Activated CD4-positive, alpha-beta T cell treated with anti-CD3 and anti-CD28 coated beads for 36 hours (primary cell): Measurements from ENCODE around the gene SUSD3. TPM values are rescaled to one million over a fixed set of nuclear protein-coding genes. Genes with fewer than 3 reads are reported as not detected.

Source experiments
- ATAC-seq: fragments of 200-7000 bp; cut with Tn5 transposase; one replicate; pipeline ENCODE4 v1.10.0; 2021; ENCODE audit warnings: mild to moderate bottlenecking, moderate library complexity
- CTCF ChIA-PET: fragments of 350-600 bp; sonication (Branson Sonifier 250); formaldehyde crosslinking; loops from one replicate; lab custom pipeline; 2021; ENCODE audit warnings: antibody characterized with exemption; lab: Charles Lee
- POLR2A ChIA-PET: fragments of 350-600 bp; sonication (Branson Sonifier 250); formaldehyde crosslinking; loops from one replicate; lab custom pipeline; 2021; ENCODE audit warnings: antibody characterized with exemption, inconsistent platforms; lab: Charles Lee
- DNase-seq: peaks from one replicate; pipeline ENCODE4 v3.0.0-alpha.2; 2020
- H3K27ac Mint-ChIP-seq: one replicate; pipeline ENCODE4 v1.8.0; 2021; ENCODE audit warnings: mixed read lengths
- H3K27me3 Mint-ChIP-seq: one replicate; pipeline ENCODE4 v1.8.0; 2021; ENCODE audit warnings: mixed read lengths
- H3K36me3 Mint-ChIP-seq: one replicate; pipeline ENCODE4 v1.8.0; 2021; ENCODE audit warnings: low read depth, mixed read lengths
- H3K4me1 Mint-ChIP-seq: one replicate; pipeline ENCODE4 v1.8.0; 2021; ENCODE audit warnings: mixed read lengths
- H3K4me3 Mint-ChIP-seq: one replicate; pipeline ENCODE4 v1.8.0; 2021; ENCODE audit warnings: mild to moderate bottlenecking, moderate library complexity, mixed read lengths
- H3K9me3 Mint-ChIP-seq: one replicate; pipeline ENCODE4 v1.8.0; 2021; ENCODE audit warnings: low read depth, mixed read lengths
- intact Hi-C, 2 experiments: fragments of 100-400 bp; cut with DNase I in 1 of 2; cut with micrococcal nuclease in 1 of 2; formaldehyde crosslinking; loops; one replicate each; pipeline versions ENCODE4 v1.14.2 to v1.15.1; 2022 to 2024; cut with DNase I, micrococcal nuclease
- total RNA-seq, 2 experiments: library from RNA; stranded (reverse); gene quantifications; one replicate each; pipeline ENCODE4 v1.2.3, GENCODE V29; 2021

The SUSD3 gene
- total RNA-seq, 2 experiments from 2014 or later: 51.4 to 57.9 TPM

- CTCF ChIA-PET: interaction anchor here (0.6 to 2.1 kb wide), 8 partner anchors 23 to 501 kb away, joined by 3 to 9 read pairs (median 3); no protein-coding TSS in a partner anchor
- ATAC-seq: peak; percentile 90
- POLR2A ChIA-PET: interaction anchor here (0.6 to 1.5 kb wide), 13 partner anchors 10 to 1204 kb away, joined by 3 to 10 read pairs (median 4); partner anchors contain the start of gene CARD19
- H3K27ac Mint-ChIP-seq: peak overlapping the region; percentile 98
- peaks cover 94% of the 10 kb centered on the region for H3K4me1 Mint-ChIP-seq
- DNase-seq: peak; percentile 96
- no peaks in the 10 kb centered on the region for H3K27me3 Mint-ChIP-seq
- peak overlapping the region; percentile 76 for H3K4me3 Mint-ChIP-seq
- H3K9me3 Mint-ChIP-seq: peaks cover 4% of the 10 kb centered on the region
- intact Hi-C loops: loop anchor here (1.0 to 5.0 kb wide), 8 partner anchors 18 to 503 kb away; partner anchors contain the start of genes FAM120AOS (in 1 of the 2) and NINJ1 (in 1 of the 2)
- H3K36me3 Mint-ChIP-seq: peaks cover 51% of the 10 kb centered on the region
Observed at GRCh38 chr9:93064392-93065134, 6.1 kb downstream of the SUSD3 start.

GRCh38 chr9:93065135-93065720, 6.7 kb downstream of the SUSD3 start:
- DNase-seq (no peak), ATAC-seq (no peak)
- Mint-ChIP-seq H3K36me3 (peaks cover 49% of the 10 kb centered on the region), H3K27ac (peak overlapping the region; percentile 98), H3K9me3 (peaks cover 4% of the 10 kb centered on the region), H3K4me3 (peak overlapping the region; percentile 76), H3K4me1 (peaks cover 91% of the 10 kb centered on the region), H3K27me3 (no peaks in the 10 kb centered on the region)
- intact Hi-C loops: loop anchor here in 1 of 2 experiments (2.0 kb wide), 2 partner anchors 18 to 388 kb away; partner anchors contain the start of gene FAM120AOS
- POLR2A ChIA-PET: interaction anchor here (0.6 to 1.5 kb wide), 7 partner anchors 10 to 810 kb away, joined by 3 to 10 read pairs (median 5); partner anchors contain the start of gene CARD19
- CTCF ChIA-PET: interaction anchor here (0.6 to 2.1 kb wide), 8 partner anchors 23 to 62 kb away, joined by 3 to 9 read pairs (median 4); no protein-coding TSS in a partner anchor

GRCh38 chr9:93066978-93067603, 8.6 kb downstream of the SUSD3 start:
- intact Hi-C loops: no loop called here
- peaks cover 4% of the 10 kb centered on the region for H3K9me3 Mint-ChIP-seq
- ATAC-seq (no peak), DNase-seq (no peak)
- ChIA-PET POLR2A (no interaction called here), CTCF (interaction anchor here (0.7 kb wide), 1 partner anchor 24 kb away, joined by 4 read pairs; no protein-coding TSS in a partner anchor)
- peaks cover 87% of the 10 kb centered on the region for H3K4me1 Mint-ChIP-seq
- no peak overlapping the region for H3K4me3 Mint-ChIP-seq
- H3K27ac Mint-ChIP-seq: peak overlapping the region; percentile 91
- H3K27me3 Mint-ChIP-seq: no peaks in the 10 kb centered on the region
- H3K36me3 Mint-ChIP-seq: peaks cover 51% of the 10 kb centered on the region

- CTCF ChIA-PET: interaction anchor here (0.6 to 1.2 kb wide), 3 partner anchors 23 to 78 kb away, joined by 3 read pairs; no protein-coding TSS in a partner anchor
- no peaks in the 10 kb centered on the region for H3K27me3 Mint-ChIP-seq
- H3K4me1 Mint-ChIP-seq: peaks cover 84% of the 10 kb centered on the region
- peak overlapping the region; percentile 71 for H3K27ac Mint-ChIP-seq
- H3K9me3 Mint-ChIP-seq: peaks cover 4% of the 10 kb centered on the region
- POLR2A ChIA-PET: no interaction called here
- no peak overlapping the region for H3K4me3 Mint-ChIP-seq
- DNase-seq (no peak), ATAC-seq (no peak)
- intact Hi-C loops: no loop called here
- peaks cover 51% of the 10 kb centered on the region for H3K36me3 Mint-ChIP-seq
Observed at GRCh38 chr9:93068956-93069355, 10.5 kb downstream of the SUSD3 start.

- Mint-ChIP-seq H3K27me3 (no peaks in the 10 kb centered on the region), H3K27ac (peak overlapping the region; percentile 70), H3K4me1 (peaks cover 76% of the 10 kb centered on the region), H3K9me3 (peaks cover 4% of the 10 kb centered on the region), H3K36me3 (peaks cover 39% of the 10 kb centered on the region), H3K4me3 (no peak overlapping the region)
- ATAC-seq: peak; percentile 42
- DNase-seq: peak; percentile 54
- POLR2A ChIA-PET: no interaction called here
- intact Hi-C loops: no loop called here
- CTCF ChIA-PET: interaction anchor here (0.6 kb wide), 1 partner anchor 119 kb away, joined by 3 read pairs; no protein-coding TSS in a partner anchor
Observed at GRCh38 chr9:93071464-93071863, 13.0 kb downstream of the SUSD3 start.

- Mint-ChIP-seq H3K27me3 (no peaks in the 10 kb centered on the region), H3K9me3 (peaks cover 4% of the 10 kb centered on the region), H3K4me1 (peaks cover 75% of the 10 kb centered on the region), H3K27ac (peak overlapping the region; percentile 33), H3K36me3 (peaks cover 33% of the 10 kb centered on the region), H3K4me3 (no peak overlapping the region)
- DNase-seq (no peak), ATAC-seq (no peak)
- CTCF ChIA-PET: interaction anchor here (1.5 kb wide), 1 partner anchor 69 kb away, joined by 7 read pairs; no protein-coding TSS in a partner anchor
- POLR2A ChIA-PET: no interaction called here
- intact Hi-C loops: no loop called here
Observed at GRCh38 chr9:93072383-93072795, 13.9 kb downstream of the SUSD3 start.

GRCh38 chr9:93076101-93076791, 17.7 kb downstream of the SUSD3 start:
- ChIA-PET CTCF (no interaction called here), POLR2A (no interaction called here)
- Mint-ChIP-seq H3K27me3 (no peaks in the 10 kb centered on the region), H3K36me3 (peaks cover 28% of the 10 kb centered on the region), H3K4me3 (no peak overlapping the region), H3K27ac (no peak overlapping the region), H3K9me3 (no peaks in the 10 kb centered on the region), H3K4me1 (peaks cover 47% of the 10 kb centered on the region)
- intact Hi-C loops: no loop called here
- DNase-seq (no peak), ATAC-seq (no peak)

- POLR2A ChIA-PET: no interaction called here
- CTCF ChIA-PET: no interaction called here
- Mint-ChIP-seq H3K27ac (no peak overlapping the region), H3K27me3 (no peaks in the 10 kb centered on the region), H3K4me1 (peaks cover 48% of the 10 kb centered on the region), H3K4me3 (no peak overlapping the region), H3K36me3 (peaks cover 29% of the 10 kb centered on the region), H3K9me3 (no peaks in the 10 kb centered on the region)
- intact Hi-C loops: no loop called here
- ATAC-seq: no peak
- DNase-seq: no peak
Observed at GRCh38 chr9:93076792-93077128, 18.3 kb downstream of the SUSD3 start.

GRCh38 chr9:93077367-93077766, 18.9 kb downstream of the SUSD3 start:
- H3K27ac Mint-ChIP-seq: no peak overlapping the region
- POLR2A ChIA-PET: no interaction called here
- no peak for ATAC-seq

GRCh38 chr9:93077811-93078210, 19.3 kb downstream of the SUSD3 start:
- Mint-ChIP-seq H3K27me3 (no peaks in the 10 kb centered on the region), H3K4me3 (no peak overlapping the region), H3K36me3 (peaks cover 30% of the 10 kb centered on the region), H3K9me3 (no peaks in the 10 kb centered on the region), H3K4me1 (peaks cover 46% of the 10 kb centered on the region), H3K27ac (no peak overlapping the region)
- DNase-seq: peak; percentile 1
- intact Hi-C loops: no loop called here
- no peak for ATAC-seq
- CTCF ChIA-PET: no interaction called here
- POLR2A ChIA-PET: no interaction called here

More at GRCh38 chr9:93077367-93077766, 18.9 kb downstream of the SUSD3 start:
- Mint-ChIP-seq H3K36me3 (peaks cover 31% of the 10 kb centered on the region), H3K9me3 (no peaks in the 10 kb centered on the region), H3K27me3 (no peaks in the 10 kb centered on the region), H3K4me3 (no peak overlapping the region), H3K4me1 (peaks cover 46% of the 10 kb centered on the region)
- CTCF ChIA-PET: no interaction called here
- intact Hi-C loops: no loop called here
- no peak for DNase-seq
